ENCODE results near the gene ITIH5. TPM values are rescaled to one million over a fixed set of nuclear protein-coding genes. Genes with fewer than 3 reads are reported as not detected.

Gene ITIH5
- total RNA-seq, 6 experiments from 2014 or later: not detected

DNA sequence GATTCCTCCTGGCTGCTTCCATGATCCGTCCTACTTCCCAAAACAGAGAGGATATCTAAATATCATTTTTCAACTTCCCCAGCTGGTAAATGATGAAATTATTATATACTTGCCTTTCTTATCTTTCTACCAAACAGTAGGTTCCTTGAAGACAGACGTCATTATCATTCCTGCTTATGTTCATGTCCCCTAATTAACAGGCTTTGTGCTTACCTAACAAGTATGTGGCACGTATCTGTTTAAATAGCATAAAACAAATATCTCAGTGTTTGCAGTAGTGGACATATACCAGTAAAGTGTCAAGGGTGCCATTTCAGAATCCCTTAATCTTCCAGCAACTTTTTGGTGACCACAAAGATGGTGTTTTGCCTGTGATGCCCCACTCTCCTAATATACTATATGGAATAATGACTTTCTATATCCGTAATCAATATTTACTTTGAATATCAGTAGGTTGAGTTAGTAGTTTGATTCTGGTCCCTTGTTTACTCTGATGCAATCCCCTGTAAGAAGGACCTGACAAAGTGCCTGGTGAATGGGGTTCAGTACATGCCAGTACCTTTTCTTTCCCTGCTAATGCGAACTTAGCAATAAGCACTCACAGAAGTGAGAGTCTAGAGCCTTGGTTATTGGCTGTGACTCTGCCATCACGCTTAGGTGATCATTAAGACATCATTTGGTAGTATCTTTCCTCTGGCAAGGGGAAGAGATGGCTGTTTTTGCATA lies 124.4 kb downstream of the ITIH5 start:
- DNase-seq: no peak
- Mint-ChIP-seq H3K27ac (no peak overlapping the region), H3K36me3 (ENCODE audit: low read depth) (no peaks in the 10 kb centered on the region), H3K4me1 (ENCODE audit: low read depth) (no peaks in the 10 kb centered on the region), H3K9me3 (peaks cover 47% of the 10 kb centered on the region), H3K27me3 (ENCODE audit: insufficient read depth) (no peaks in the 10 kb centered on the region; the same call in 1 of the 2 replicates), H3K4me3 (no peak overlapping the region)
- TF ChIP-seq, protein P1, sequence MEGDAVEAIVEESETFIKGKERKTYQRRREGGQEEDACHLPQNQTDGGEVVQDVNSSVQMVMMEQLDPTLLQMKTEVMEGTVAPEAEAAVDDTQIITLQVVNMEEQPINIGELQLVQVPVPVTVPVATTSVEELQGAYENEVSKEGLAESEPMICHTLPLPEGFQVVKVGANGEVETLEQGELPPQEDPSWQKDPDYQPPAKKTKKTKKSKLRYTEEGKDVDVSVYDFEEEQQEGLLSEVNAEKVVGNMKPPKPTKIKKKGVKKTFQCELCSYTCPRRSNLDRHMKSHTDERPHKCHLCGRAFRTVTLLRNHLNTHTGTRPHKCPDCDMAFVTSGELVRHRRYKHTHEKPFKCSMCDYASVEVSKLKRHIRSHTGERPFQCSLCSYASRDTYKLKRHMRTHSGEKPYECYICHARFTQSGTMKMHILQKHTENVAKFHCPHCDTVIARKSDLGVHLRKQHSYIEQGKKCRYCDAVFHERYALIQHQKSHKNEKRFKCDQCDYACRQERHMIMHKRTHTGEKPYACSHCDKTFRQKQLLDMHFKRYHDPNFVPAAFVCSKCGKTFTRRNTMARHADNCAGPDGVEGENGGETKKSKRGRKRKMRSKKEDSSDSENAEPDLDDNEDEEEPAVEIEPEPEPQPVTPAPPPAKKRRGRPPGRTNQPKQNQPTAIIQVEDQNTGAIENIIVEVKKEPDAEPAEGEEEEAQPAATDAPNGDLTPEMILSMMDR (IDR thresholded peaks at IDR 0.05): no peak

DNA sequence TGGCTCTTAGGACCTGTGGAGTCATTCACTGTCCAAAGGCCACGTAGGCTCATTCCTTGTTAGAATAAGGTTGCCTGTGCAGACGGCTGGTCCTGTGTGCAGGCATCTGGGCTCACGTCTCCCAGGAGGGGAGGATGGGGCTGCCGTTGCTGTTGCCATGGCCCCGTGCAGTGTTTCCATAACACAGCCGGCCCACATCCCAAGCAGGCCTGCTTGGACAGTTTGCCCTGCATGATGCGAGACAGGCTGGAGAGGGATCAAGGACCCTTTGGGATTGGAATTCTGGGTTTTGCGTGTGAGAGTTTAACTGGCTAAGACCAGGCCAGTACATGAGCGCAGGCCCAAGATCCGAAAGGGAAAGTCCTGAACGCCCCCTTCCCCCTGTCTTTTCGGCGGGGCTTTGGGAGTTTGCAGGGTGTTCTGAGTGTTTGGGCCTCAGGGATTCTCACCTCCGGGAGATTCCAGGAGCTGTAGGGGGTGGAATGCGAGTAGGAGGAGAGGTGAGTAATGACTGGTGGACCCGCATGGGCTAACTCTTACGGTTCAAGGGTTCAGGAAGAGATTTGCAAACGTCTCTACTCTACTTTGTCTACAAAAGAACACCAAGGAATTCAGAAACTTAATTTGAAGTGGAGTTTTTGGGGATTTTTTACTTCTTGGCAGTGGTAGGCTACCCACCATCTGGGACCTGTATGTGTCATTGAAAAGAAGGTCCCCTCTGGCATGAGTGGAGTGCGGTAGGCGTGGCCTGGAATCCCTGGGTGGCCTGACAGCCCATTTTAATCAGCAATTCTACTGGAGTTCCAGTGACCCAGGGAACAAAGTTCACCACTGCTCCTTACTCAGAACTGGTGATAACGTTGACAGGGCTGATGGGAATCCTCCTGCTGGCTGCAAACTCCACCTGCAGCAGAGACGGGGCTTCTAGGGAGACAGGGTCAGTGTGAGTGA lies 125.4 kb downstream of the ITIH5 start:
- no peak for DNase-seq
- H3K27ac Mint-ChIP-seq: no peak overlapping the region
- no peaks in the 10 kb centered on the region; the same call in 1 of the 2 replicates for H3K27me3 Mint-ChIP-seq (ENCODE audit: insufficient read depth)
- H3K4me1 Mint-ChIP-seq (ENCODE audit: low read depth): no peaks in the 10 kb centered on the region
- H3K36me3 Mint-ChIP-seq (ENCODE audit: low read depth): no peaks in the 10 kb centered on the region
- H3K9me3 Mint-ChIP-seq: peaks cover 41% of the 10 kb centered on the region
- no peak overlapping the region for H3K4me3 Mint-ChIP-seq
- TF ChIP-seq, protein P1 (IDR thresholded peaks at IDR 0.05): no peak

GRCh38 chr10:7538970-7539654 lies 127.7 kb downstream of the ITIH5 start:
- no peaks in the 10 kb centered on the region; the same call in 1 of the 2 replicates for H3K27me3 Mint-ChIP-seq (ENCODE audit: insufficient read depth)
- no peak overlapping the region for H3K27ac Mint-ChIP-seq
- no peaks in the 10 kb centered on the region for H3K4me1 Mint-ChIP-seq (ENCODE audit: low read depth)
- no peaks in the 10 kb centered on the region for H3K36me3 Mint-ChIP-seq (ENCODE audit: low read depth)
- TF ChIP-seq, protein P1 (IDR thresholded peaks at IDR 0.05): no peak
- peaks cover 32% of the 10 kb centered on the region for H3K9me3 Mint-ChIP-seq
- no peak overlapping the region for H3K4me3 Mint-ChIP-seq
- no peak for DNase-seq

GRCh38 chr10:7537126-7537525 lies 129.6 kb downstream of the ITIH5 start:
- no peak for DNase-seq
- Mint-ChIP-seq H3K36me3 (ENCODE audit: low read depth) (no peaks in the 10 kb centered on the region), H3K27ac (no peak overlapping the region), H3K9me3 (peaks cover 14% of the 10 kb centered on the region), H3K4me3 (no peak overlapping the region), H3K4me1 (ENCODE audit: low read depth) (no peaks in the 10 kb centered on the region), H3K27me3 (ENCODE audit: insufficient read depth) (no peaks in the 10 kb centered on the region; the same call in 1 of the 2 replicates)
- TF ChIP-seq, protein P1 (IDR thresholded peaks at IDR 0.05): no peak

DNA sequence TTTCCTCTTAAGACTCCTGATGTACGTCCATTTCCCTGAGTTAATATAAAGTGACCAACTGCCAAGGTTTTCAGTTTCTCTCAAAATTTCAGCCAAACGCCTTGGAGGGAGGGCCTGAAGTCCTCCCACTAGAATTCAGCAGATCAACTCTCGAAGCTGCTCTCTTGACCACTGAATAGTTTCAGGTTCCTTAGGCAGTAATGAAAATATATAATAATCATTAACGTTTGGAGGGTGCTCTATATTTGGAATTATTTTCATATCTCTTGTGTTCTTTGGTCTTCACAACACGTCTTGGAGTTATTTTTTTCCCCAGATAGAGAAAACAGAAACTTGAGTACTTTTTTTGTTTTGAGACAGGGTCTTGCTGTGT lies 132.3 kb downstream of the ITIH5 start:
- Mint-ChIP-seq H3K27me3 (ENCODE audit: insufficient read depth) (no peaks in the 10 kb centered on the region; the same call in 1 of the 2 replicates), H3K4me1 (ENCODE audit: low read depth) (no peaks in the 10 kb centered on the region), H3K4me3 (no peak overlapping the region), H3K9me3 (peaks cover 12% of the 10 kb centered on the region), H3K36me3 (ENCODE audit: low read depth) (no peaks in the 10 kb centered on the region), H3K27ac (no peak overlapping the region)
- TF ChIP-seq, protein P1 (IDR thresholded peaks at IDR 0.05): no peak
- DNase-seq: no peak
